Activated T-helper 9 cell treated with anti-CD3 and anti-CD28 coated beads, Interleukin-2, amount 50 U/mL, for 16 hours (primary cell): ENCODE data around the gene CBLC.
A peak's percentile ranks its signal among the peaks of the same experiment; 100 is the strongest.

Source experiments
- DNase-seq: peaks from one replicate; pipeline ENCODE4 v3.0.0-alpha.2; 2020; ENCODE audit warnings: low read depth

The CBLC gene

DNA sequence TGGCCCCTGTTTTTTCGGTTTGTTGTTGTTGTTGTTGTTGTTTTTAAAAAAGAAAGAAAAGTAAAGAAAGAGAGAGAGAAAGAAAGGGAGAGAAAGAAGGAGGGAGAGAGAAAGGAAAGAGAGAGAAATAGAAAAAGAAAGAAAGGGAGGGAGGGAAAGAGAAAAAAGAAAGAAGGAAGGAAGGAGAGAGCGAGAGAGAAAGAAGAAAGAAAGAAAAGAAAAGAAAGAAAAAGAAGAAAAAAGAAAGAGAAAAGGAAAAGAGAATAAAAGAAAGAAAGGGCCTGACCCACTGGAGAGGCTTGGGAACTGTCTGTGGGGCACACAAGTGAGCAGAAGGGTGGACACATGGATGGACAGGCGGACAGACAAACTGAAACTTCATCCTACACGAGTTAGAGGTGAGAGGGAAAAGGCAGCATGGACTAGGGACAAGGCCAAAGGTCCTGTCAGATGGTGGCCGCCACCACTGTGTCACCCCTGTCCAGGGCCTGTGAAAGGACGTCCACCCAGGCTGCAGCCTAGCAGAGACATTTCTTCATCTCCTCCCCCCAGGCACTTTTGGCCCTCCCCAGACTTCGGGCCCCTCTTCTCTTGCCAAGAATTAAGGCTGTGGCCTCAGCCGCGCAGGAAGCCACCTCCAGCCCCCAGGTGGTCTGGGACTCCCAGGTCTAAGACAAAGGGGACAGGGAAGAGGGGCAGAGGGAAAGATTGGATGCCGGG is 22.1 kb downstream of the CBLC start:
- no peak for DNase-seq

DNA sequence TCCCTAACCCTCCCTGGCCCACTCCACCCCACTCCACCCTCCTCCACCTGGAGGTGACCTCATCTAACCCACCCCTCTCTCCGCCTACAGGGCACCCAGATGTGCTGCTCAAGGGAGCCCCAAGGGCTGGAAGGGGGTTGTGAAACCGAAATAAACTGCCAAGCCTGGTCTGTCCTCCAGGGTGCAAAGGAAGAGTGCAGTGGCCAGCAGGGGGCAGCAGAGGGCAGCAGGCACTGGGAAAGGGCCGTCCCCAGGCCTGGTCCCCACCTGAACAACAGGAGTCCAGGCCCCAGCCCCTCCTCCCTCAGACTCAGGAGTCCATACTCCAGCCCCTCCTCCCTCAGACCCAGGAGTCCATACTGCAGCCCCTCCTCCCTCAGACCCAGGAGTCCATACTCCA is 22.8 kb downstream of the CBLC start:
- DNase-seq, result peak; percentile 70

DNA sequence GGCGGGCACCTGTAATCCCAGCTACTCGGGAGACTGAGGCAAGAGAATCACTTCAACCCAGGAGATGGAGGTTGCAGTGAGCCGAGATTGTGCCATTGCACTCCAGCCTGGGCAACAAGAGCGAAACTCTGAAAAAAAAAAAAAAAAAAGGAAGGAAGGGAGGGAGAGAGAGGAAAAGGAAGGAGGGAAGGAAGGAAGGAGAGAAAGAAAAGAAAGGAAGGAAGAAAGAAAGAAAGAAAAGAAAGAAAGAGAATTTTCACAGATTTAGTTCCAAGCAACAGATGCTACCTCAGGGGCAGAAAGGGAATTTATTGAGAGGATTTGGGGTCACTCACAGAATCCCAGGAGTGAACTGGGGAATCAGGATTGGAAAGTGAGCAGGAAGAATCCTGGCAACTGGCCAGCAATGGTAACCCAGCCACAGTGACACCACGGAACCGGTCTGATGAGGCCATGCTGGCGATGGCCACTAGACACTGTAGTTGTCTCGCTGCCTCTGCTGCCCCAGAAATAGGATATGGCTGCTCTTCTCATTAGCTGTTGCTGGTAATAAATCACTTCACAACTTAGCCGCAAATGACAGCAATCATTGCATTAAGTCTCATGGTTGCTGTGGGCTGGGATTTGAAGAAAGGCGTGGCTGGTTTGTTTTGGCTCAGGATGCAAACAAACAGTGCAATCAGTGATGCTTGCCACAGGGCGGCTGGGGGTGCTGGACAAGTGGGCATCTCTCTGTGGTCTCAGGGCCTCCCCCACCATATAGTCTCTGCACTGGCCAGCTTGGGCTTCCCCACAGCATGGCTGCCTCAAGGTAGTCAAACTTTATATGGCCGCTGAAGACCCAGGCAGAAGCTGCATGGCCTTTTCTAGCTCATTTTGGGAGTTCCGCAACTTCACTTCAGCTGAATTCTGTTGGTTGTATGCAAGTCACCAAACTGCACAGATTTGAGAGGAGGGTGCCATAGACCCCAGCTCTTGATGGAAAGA is 26.0 kb downstream of the CBLC start:
- no peak for DNase-seq

DNA sequence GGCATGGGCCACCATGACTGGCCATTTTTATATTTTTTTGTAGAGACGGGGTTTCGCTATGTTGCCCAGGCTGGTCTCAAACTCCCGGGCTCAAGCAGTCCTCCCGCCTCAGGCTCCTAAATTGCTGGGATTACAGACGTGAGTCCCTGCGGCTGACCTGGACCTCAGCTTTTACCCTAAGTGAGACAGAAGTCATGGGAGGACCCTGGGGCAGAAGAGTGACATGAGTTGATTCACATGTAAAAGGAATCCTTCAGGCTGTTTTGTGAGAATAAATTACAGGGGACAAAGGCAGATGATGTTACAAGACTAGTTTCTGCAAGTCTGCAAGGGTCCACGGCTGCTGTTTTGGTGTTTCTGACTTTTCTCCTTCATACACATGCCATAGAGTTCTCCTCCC is 28.6 kb downstream of the CBLC start:
- no peak for DNase-seq

DNA sequence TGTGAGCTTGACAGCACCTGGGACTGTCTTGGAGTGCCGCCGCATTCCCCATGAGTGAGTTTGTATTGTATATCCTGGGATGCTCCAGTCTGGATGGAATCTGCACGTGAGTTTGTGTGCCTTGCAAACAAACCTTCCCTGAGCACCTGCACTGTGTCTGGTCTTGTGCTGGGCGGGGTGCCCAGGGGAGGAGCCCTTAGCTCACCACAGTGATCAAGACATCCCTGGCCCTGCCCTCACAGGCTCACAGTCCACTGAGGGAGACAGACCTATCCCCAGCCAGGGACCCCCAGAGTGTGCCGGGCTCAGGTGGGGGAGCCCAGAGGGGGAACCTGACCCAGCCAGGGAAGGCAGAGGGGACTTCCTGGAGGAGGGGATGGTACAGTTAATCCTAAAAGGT is 29.5 kb downstream of the CBLC start:
- DNase-seq, result no peak

DNA sequence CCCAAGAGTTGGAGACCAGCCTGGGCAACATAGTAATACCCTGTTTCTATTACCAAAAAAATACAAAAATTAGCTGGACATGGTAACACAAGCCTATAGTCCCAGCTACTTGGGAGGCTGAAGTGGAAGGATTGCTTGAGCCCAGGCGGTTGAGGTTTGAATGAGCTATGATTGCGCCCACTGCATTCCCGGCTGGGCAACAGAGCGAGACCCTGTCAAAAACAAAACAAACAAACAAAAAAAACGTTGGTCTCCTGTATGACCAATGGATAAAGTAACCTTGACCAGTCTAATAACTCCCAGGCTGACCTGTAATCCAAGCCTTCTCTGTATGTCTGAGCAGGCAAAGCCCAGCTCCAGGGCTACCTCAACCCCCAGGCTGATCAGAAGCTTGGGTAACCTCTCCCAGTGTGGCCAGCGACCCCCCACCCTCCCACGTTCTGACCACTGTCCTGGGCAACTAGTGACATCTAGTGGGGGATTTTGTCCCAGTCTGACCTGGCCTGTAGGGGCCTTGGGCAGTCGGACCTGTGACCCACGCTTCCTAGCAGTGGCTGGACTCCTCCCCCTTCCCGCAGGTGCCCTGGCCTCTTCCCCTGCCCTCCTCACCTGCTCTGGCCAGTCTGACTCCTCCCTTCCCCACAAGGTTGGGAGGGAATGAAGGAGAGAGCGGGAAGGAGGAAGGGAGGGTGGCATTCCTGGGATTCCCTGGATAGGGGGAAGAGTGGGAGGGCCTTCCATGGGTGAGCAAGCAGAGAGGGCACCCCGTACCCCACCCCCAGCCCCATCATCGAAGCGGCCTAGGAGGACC is 30.2 kb downstream of the CBLC start:
- DNase-seq, result no peak

DNA sequence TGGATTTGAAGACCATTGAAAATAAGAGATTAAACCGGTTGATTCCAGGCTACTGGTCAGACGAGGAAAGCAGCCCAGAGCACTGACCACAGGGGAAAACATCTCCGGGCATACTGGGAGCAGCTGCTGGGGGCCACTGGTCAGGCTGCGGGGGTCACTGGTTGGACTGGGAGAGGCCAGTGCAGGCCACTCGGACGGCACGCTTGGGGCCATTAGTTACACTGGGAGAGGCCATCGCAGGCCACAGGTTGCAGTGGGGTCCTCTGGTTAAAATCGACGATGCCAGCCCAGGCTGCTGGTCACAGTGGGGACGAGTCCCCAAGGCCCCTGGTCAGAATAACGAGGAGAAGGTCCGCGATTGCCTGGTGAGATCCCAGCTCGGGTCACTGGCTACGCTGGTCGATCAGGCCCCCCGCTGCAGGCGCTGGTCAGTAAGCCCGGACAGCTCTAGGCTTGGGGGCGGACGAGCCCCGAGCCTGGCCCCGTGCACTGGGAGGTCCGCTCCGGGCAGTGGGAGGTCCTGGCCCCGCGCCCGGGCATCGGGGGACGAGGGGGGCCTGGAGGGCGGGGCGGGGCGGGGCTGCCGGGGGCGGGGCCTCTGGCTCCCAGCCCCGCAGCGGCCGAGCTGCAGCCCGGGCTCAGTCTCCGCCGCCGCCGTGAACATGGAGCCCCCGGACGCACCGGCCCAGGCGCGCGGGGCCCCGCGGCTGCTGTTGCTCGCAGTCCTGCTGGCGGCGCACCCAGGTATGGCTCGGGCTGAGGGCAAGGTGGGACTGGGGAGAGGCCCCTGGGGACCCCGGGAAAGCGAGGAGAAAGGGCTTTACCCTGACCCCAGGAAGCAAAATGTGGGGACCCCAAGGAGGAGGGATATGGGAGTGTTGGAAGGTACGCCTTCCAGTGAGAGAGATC is 31.0 kb downstream of the CBLC start, which contains the start of gene BCAM:
BCAM (plus strand) TSS at position 641 of the 909 bp plus-strand sequence; CDS start at position 663, 22 bp downstream.
- DNase-seq, result no peak

DNA sequence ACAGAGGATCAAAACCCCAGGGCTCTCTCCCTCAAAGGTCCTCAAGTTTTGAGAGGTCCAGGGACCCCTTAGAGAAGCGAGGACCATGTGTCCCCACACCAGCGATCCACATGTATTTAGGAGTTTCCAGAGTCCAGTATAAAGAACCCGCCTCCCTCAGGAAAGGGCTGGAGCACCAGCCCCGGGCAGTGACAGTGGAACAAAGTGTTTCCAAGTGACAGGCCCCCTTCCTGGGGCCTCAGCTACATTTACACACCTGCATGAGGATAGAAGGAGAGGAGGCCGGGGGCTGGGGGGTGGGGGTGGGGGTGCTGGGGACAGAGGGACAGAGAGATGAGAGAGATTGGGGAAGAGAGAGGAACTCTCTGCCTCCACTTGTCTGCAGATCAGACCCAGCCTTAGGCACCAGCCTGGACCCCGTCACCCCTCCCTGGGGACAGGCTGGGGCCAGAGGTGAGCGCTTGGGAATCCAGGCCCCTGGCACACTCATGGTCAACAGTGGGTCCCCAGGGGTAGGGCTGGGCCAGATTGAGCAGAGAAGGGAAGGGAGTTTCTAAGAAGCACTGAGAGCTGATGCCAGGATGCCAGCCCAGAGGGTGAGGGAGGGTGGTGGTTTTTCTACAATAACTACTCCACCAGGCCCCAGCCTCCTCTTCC is 32.0 kb downstream of the CBLC start:
- no peak for DNase-seq

DNA sequence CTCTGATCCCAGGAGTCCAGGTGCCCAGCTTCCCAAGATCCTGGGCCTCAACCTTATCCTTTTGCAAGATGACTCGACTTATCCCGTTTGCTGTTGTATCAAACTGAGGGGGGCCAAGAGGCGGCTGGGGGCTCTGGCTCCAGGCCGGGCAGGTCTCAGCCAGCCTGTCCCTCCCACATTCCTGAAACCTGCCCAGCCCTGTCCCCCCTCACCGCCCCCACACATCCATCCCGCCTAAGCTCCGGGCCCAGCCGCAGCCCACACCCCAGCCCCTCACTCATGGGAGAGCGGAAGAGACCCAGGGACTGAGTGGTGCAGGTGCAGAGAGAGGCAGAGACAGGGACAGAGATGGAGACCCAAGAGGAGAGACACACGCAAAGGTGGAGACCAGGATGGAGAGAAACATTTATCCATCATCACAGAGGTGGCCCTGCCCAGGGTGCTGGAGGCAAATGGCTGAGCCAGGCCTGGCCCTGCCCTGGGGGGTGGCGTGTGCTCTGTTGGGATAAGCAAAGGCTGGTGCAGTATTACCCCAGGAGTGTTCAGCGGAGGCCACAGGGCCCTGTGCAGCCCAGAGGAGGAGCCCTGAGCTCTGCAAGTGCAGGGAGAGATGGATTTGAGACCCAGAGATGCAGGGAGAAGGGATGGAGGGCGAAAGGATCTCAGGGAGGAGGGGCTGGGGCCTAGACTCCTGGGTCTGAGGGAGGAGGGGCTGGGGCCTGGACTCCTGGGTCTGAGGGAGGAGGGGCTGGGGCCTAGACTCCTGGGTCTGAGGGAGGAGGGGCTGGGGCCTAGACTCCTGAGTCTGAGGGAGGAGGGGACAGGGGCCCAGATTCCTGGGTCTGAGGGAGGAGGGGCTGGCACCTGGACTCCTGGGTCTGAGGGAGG is 32.8 kb downstream of the CBLC start:
- no peak for DNase-seq

DNA sequence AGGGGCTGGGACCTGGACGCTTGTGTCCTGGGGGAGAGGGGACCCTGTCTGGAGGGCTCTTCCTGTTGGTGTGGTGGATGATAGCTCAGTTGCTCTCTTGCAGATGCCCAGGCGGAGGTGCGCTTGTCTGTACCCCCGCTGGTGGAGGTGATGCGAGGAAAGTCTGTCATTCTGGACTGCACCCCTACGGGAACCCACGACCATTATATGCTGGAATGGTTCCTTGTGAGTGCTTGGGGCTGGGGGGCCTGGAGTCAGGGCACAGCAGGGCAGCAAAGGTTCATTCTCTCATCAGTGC is 33.4 kb downstream of the CBLC start:
- no peak for DNase-seq

DNA sequence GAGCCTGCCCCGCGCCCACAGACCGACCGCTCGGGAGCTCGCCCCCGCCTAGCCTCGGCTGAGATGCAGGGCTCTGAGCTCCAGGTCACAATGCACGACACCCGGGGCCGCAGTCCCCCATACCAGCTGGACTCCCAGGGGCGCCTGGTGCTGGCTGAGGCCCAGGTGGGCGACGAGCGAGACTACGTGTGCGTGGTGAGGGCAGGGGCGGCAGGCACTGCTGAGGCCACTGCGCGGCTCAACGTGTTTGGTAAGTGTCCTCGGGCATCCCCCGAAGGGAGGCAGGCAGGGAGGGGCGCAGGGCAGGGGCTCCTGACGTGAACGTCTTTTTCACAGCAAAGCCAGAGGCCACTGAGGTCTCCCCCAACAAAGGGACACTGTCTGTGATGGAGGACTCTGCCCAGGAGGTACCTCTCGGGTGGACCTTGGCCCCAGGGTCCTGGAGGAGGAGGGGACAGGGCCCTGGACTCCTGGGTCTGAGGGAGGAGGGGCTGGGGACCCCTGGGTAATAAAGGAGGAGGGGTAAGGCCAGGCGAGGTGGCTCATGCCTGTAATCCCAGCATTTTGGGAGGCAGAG is 34.5 kb downstream of the CBLC start:
- no peak for DNase-seq

DNA sequence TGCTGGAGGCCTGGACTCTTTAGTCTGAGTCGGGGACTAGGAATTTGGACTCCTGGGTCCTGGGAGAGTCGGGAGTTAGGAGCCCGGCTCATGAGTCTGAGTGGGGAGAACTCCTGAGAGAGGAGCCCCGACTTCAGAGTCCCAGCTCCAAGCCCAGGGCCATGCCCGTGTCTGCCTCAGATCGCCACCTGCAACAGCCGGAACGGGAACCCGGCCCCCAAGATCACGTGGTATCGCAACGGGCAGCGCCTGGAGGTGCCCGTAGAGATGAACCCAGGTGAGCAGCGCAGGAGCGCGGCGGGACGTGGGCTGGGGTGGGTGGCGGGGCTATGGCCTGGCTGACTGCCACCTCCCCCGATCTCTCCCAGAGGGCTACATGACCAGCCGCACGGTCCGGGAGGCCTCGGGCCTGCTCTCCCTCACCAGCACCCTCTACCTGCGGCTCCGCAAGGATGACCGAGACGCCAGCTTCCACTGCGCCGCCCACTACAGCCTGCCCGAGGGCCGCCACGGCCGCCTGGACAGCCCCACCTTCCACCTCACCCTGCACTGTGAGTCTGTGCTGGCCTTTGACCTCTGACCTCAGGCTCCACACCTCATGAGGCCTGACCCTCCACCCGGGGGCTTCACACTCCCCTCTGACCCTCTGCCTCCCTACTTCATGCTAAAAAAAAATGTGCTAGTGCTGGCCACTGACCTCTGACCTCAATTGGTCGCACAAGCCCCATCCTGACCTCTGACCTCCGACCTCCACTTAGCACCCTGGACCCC is 35.6 kb downstream of the CBLC start:
- DNase-seq, result no peak

DNA sequence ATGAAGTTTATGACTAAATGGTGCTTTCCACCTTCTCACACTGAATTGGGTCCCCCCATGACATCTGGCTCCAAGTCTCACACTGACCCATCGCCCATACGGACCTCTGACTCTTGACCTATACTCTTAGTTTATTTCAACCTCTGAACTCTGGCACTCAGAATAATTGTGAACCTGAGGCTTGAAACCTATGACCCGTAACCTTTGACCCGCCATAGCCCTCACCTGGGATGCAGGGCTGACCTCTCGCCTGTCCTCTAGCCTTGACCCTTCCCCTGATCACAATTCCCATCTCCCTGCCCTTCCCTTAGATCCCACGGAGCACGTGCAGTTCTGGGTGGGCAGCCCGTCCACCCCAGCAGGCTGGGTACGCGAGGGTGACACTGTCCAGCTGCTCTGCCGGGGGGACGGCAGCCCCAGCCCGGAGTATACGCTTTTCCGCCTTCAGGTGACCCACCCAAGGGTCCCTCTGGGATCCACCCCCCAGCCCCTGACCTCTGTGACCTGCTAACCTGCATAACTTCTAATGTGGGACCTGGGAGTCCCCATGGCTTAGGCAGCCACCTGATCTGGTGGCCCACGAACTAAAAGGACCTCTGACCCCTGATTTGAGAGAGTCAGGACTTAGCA is 36.3 kb downstream of the CBLC start:
- no peak for DNase-seq

DNA sequence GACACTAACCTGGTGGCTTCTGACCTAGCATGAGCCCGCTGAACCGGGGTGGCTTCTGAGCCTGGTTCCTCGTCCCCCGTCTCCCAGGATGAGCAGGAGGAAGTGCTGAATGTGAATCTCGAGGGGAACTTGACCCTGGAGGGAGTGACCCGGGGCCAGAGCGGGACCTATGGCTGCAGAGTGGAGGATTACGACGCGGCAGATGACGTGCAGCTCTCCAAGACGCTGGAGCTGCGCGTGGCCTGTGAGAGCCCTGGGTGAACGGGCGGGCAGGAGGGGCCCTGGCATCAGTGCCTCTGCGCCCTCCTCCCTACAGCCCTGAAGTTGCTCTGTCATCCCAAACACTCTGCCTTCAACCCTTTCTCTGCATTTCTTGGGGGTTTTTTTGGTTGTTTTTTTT is 36.8 kb downstream of the CBLC start:
- DNase-seq, result no peak

DNA sequence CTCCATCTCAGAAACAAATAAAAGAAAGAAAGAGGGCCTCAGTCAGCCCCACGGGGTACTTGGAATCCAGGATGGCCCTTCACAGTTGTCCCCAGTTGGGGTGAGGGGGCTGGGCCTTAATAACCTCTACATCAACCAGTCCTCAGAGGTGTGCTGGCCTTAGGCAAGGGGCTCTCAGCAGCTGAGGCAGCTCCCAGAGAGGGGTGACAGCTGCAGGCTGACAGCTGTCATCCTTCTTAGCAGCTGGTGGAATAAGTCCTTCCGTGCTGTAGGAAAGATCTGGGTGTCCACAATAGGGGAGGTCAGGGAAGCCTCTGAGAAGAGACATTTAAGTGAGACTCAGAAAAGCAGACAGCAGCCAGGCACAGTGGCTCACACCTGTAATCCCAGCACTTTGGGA is 38.6 kb downstream of the CBLC start:
- no peak for DNase-seq

DNA sequence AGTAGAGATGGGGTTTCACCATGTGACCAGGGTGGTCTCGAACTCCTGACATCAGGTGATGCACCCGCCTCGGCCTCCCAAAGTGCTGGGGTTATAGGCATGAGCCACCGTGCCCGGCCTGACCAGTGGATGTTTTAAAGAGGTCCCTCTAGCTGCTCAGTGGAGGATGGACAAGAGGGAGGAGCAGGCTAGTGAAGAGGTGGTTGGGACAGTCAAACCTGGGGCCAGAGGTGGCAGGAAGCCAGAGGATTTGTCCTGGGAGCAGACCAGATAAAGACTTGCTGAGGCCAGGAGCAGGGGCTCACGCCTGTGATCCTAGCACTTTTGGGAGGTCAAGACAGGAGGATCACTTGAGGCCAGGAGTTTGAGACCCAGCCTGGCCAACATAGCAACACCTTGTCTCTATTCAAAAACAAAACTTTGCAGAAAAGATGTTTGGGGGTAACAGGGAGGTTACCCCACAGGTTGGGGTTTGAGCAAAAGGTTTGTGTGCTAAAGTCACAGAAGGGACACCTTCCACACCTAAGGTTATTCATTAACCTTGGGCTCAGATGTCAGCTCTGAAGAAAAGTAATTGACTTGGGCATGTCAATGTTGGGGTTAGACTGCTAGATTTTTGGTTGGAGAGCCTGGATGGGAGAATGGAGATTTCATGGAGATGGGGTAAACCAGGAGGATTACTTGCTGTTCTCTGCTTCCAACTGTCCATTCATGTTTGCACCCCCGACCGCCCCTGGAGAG is 40.2 kb downstream of the CBLC start:
- no peak for DNase-seq

DNA sequence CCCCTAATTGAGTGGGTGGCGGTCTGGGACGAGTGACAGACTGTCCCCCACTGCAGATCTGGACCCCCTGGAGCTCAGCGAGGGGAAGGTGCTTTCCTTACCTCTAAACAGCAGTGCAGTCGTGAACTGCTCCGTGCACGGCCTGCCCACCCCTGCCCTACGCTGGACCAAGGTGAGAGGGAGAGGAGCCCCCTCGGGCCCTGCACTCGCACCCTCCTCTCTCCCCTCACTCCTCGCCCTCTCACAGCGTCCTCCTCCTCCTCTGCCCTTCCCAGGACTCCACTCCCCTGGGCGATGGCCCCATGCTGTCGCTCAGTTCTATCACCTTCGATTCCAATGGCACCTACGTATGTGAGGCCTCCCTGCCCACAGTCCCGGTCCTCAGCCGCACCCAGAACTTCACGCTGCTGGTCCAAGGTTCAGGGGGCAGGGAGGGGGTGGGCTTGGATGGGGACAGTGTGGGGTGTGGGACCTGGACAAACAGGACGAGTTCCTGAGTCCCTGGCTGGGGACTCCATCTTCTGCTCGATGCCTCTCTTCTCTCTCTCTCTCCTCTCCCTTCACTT is 40.9 kb downstream of the CBLC start:
- DNase-seq, result no peak
